Osteocyte (in vitro differentiated cells): Measurements from ENCODE around the gene AOPEP. TPM values are rescaled to one million over a fixed set of nuclear protein-coding genes. Genes with fewer than 3 reads are reported as not detected.
A peak's percentile ranks its signal among the peaks of the same experiment; 100 is the strongest.

Experiments
- DNase-seq: peaks from one replicate; pipeline ENCODE4 v3.0.0; 2021; ENCODE audit warnings: mixed read lengths; ENCODE audit not compliant: unreplicated experiment; ENCODE audit errors: extremely low spot score
- H3K27ac Mint-ChIP-seq: one replicate; pipeline ENCODE4 v1.8.0; 2021; ENCODE audit warnings: mild to moderate bottlenecking, mixed read lengths; ENCODE audit not compliant: unreplicated experiment
- H3K27me3 Mint-ChIP-seq: one replicate; pipeline ENCODE4 v1.8.0; 2021; ENCODE audit warnings: mixed read lengths; ENCODE audit not compliant: unreplicated experiment
- H3K36me3 Mint-ChIP-seq: one replicate; pipeline ENCODE4 v1.8.0; 2021; ENCODE audit warnings: mixed read lengths; ENCODE audit not compliant: unreplicated experiment
- H3K4me1 Mint-ChIP-seq: one replicate; pipeline ENCODE4 v1.8.0; 2021; ENCODE audit warnings: mixed read lengths; ENCODE audit not compliant: unreplicated experiment
- H3K4me3 Mint-ChIP-seq: one replicate; pipeline ENCODE4 v1.8.0; 2021; ENCODE audit warnings: mild to moderate bottlenecking, moderate library complexity, mixed read lengths; ENCODE audit not compliant: unreplicated experiment
- H3K9me3 Mint-ChIP-seq: one replicate; pipeline ENCODE4 v1.8.0; 2021; ENCODE audit warnings: mixed read lengths; ENCODE audit not compliant: unreplicated experiment
- CTCF ChIP-seq: fragments of 200-600 bp; sonication (generic); IDR thresholded peaks from 2 replicates; pipeline ENCODE4 v1.5.0; 2021; ENCODE audit warnings: antibody characterized with exemption, mild to moderate bottlenecking, moderate library complexity
- total RNA-seq: library from RNA; stranded (reverse); gene quantifications from 2 replicates; pipeline ENCODE4 v1.2.1, GENCODE V29; 2021

The AOPEP gene
- total RNA-seq, 1 donor from 2014 or later, result 108 TPM

GRCh38 chr9:95082401-95083084 is 356.0 kb downstream of the AOPEP start:
- Mint-ChIP-seq H3K4me3 (no peak overlapping the region), H3K4me1 (peaks cover 35% of the 10 kb centered on the region), H3K36me3 (peaks cover 60% of the 10 kb centered on the region), H3K27ac (peak overlapping the region; percentile 31), H3K27me3 (no peaks in the 10 kb centered on the region), H3K9me3 (no peaks in the 10 kb centered on the region)
- DNase-seq, result no peak
- no peak for TF ChIP-seq CTCF

- no peak for DNase-seq
- TF ChIP-seq CTCF, result no peak
- Mint-ChIP-seq H3K9me3 (no peaks in the 10 kb centered on the region), H3K4me3 (no peak overlapping the region), H3K36me3 (peaks cover 59% of the 10 kb centered on the region), H3K27ac (no peak overlapping the region), H3K27me3 (no peaks in the 10 kb centered on the region), H3K4me1 (peaks cover 35% of the 10 kb centered on the region)
Observed at GRCh38 chr9:95083086-95083768, 356.7 kb downstream of the AOPEP start.

- peaks cover 35% of the 10 kb centered on the region for H3K4me1 Mint-ChIP-seq
- peak overlapping the region; percentile 31 for H3K27ac Mint-ChIP-seq
Observed at GRCh38 chr9:95084254-95084934, 357.9 kb downstream of the AOPEP start.

GRCh38 chr9:95085036-95085770 is 358.7 kb downstream of the AOPEP start:
- DNase-seq, result no peak
- Mint-ChIP-seq H3K4me1 (peaks cover 37% of the 10 kb centered on the region), H3K27me3 (no peaks in the 10 kb centered on the region), H3K27ac (no peak overlapping the region), H3K9me3 (no peaks in the 10 kb centered on the region), H3K4me3 (no peak overlapping the region), H3K36me3 (peaks cover 56% of the 10 kb centered on the region)
- no peak for TF ChIP-seq CTCF

More at GRCh38 chr9:95084254-95084934, 357.9 kb downstream of the AOPEP start:
- Mint-ChIP-seq H3K4me3 (no peak overlapping the region), H3K27me3 (no peaks in the 10 kb centered on the region), H3K9me3 (no peaks in the 10 kb centered on the region), H3K36me3 (peaks cover 55% of the 10 kb centered on the region)
- no peak for TF ChIP-seq CTCF
- DNase-seq, result no peak
